Colonic mucosa (tissue), 4 donors: ENCODE results near the gene SLC6A5. TPM values are rescaled to one million over a fixed set of nuclear protein-coding genes. Genes with fewer than 3 reads are reported as not detected.

Experiments
- DNase-seq: peaks from one replicate; pipeline ENCODE4 v3.0.0-alpha.2; 2020
- H3K27ac ChIP-seq: fragments of 200-600 bp; one replicate; pipeline ENCODE4 v1.8.0; 2021
- H3K27me3 ChIP-seq: fragments of 200-600 bp; one replicate; pipeline ENCODE4 v1.8.0; 2021
- H3K36me3 ChIP-seq: fragments of 200-600 bp; one replicate; pipeline ENCODE4 v1.8.0; 2021
- H3K4me1 ChIP-seq: fragments of 200-600 bp; one replicate; pipeline ENCODE4 v1.8.0; 2021; ENCODE audit warnings: mild to moderate bottlenecking
- H3K4me3 ChIP-seq: fragments of 200-600 bp; one replicate; pipeline ENCODE4 v1.8.0; 2021
- H3K9ac ChIP-seq, 2 donors: one replicate each; pipeline ENCODE4 v1.7.0; 2013; ENCODE audit warnings: control low read depth in 2 of 2, low read depth in 2 of 2, low read length in 2 of 2
- H3K9me3 ChIP-seq: fragments of 200-600 bp; one replicate; pipeline ENCODE4 v1.8.0; 2021
- CTCF ChIP-seq: fragments of 200-600 bp; IDR thresholded peaks from one replicate; pipeline ENCODE4 v1.8.0; 2022; ENCODE audit warnings: antibody characterized with exemption, mild to moderate bottlenecking
- intact Hi-C: fragments of 100-400 bp; cut with DNase I; formaldehyde crosslinking; loops from one replicate; pipeline ENCODE4 v1.14.1; 2022
- total RNA-seq, 2 donors: library from RNA; stranded (reverse); fragmentation: NEBNext Ultra II Directional in 1 of 2; extraction: Animal tissue kit (Norgen Biotek cat#: 25700) in 1 of 2; gene quantifications; one replicate each; pipeline ENCODE4 v1.2.1, GENCODE V29; 2021
- donor health status: healthy.
- donor health status: DM: no; HTN: no; CAD: no.
- donor health status: DM: no; HTN: no; CAD: no.

The SLC6A5 gene
- total RNA-seq, 2 donors from 2014 or later: not detected

DNA sequence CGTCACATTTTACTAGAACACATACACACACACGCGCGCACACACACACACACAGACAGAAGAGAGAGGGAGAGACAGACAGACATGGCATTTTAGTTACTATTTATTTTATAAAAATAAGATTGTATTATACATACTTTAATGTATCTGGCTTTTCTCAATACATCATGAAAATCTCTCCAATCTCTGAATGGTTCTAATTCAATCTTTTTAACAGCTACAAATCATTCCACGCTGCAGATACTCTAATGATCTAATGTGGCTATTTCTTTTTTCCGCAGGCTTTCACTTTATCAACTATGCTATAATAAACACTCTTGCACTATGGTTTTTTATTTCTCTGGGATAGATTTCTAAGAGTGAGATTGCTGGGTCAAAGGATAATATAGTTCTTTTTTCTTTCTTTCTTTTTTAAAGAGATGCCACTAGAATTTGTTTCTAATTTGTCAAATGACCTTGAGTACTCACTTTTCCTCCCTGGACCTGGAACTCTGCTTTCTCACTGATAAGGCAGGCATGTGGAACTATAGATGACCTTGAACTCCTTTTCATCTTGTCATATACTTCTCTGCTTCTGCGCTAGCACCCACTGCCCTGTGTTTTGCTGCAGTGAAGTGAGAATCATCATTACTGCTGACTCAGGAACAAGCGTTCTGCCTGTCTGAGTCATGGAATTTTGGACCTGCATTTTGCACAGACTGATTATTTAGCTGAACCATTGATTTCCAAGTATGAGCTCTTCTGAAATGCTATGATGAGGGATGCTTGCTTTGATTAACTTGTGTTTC, 4.9 kb upstream of the SLC6A5 start:
- DNase-seq: no peak
- Histone ChIP-seq H3K27ac (no peak overlapping the region), H3K9me3 (no peaks in the 10 kb centered on the region), H3K4me3 (no peak overlapping the region), H3K4me1 (no peaks in the 10 kb centered on the region), H3K36me3 (no peaks in the 10 kb centered on the region), H3K27me3 (peaks cover 36% of the 10 kb centered on the region), H3K9ac (no peak overlapping the region)
- TF ChIP-seq CTCF: no peak
- intact Hi-C loops: no loop called here

DNA sequence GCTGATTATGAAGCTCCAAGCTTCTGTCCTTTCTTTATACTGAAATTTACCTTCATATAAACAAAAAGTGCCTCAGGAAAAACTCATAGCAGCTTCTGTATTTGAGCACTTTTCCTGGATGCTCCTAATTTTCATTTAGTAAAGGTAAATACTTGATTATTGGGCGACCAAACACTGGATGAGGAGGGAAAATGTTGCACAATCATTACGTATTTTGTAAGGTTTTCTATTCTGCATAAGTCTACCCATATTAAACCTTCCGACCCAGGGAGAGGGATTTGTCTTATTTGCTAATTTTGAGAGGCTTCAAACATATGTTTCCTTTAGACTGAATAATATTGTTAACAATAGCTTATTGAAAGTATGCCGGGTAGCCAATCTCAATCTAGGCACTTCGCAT, 4.3 kb upstream of the SLC6A5 start:
- Histone ChIP-seq H3K27ac (no peak overlapping the region), H3K4me1 (no peaks in the 10 kb centered on the region), H3K9me3 (no peaks in the 10 kb centered on the region), H3K27me3 (peaks cover 43% of the 10 kb centered on the region), H3K4me3 (no peak overlapping the region), H3K36me3 (no peaks in the 10 kb centered on the region), H3K9ac (no peak overlapping the region)
- no peak for DNase-seq
- TF ChIP-seq CTCF: no peak
- intact Hi-C loops: no loop called here

- TF ChIP-seq CTCF: no peak
- H3K9me3 ChIP-seq: no peaks in the 10 kb centered on the region
- H3K9ac ChIP-seq: no peak overlapping the region
- intact Hi-C loops: no loop called here
- no peaks in the 10 kb centered on the region for H3K4me1 ChIP-seq
- no peaks in the 10 kb centered on the region for H3K36me3 ChIP-seq
- no peak for DNase-seq
- no peak overlapping the region for H3K4me3 ChIP-seq
- H3K27me3 ChIP-seq: peaks cover 56% of the 10 kb centered on the region
- no peak overlapping the region for H3K27ac ChIP-seq
Observed at GRCh38 chr11:20596205-20597153, 2.9 kb upstream of the SLC6A5 start.

DNA sequence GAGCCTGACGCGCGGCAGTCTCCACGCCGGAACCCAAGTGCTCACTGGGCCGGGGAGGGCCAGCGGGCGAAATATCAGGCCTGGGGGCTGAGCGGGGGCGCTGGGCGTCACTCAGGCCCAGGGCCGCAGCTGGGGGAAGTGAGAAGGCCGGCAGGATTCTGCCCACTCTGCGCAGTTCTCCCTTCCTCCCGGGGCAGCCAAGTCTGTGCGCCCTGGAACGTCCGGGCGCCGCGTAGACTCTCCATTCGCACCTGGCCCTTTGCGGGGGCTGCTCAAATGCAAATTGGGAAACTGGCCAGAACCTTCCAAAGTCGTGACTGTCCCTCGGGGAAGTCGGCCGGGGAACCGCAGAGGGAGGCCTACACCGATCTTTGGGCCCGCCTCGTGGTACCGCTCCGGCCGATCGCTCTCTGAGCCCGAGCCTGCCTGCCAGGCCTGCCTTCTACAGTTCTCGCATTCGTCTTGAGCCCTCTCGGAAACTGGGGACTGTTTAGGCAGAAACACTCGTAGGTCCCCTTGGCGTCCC, 2.2 kb upstream of the SLC6A5 start:
- Histone ChIP-seq H3K27ac (no peak overlapping the region), H3K9ac (no peak overlapping the region), H3K36me3 (no peaks in the 10 kb centered on the region), H3K9me3 (no peaks in the 10 kb centered on the region), H3K4me3 (no peak overlapping the region), H3K27me3 (peaks cover 64% of the 10 kb centered on the region), H3K4me1 (no peaks in the 10 kb centered on the region)
- DNase-seq: no peak
- intact Hi-C loops: no loop called here
- TF ChIP-seq CTCF: no peak

GRCh38 chr11:20597680-20598484, 1.5 kb upstream of the SLC6A5 start:
- H3K9me3 ChIP-seq: no peaks in the 10 kb centered on the region
- no peak overlapping the region for H3K4me3 ChIP-seq
- no peaks in the 10 kb centered on the region for H3K36me3 ChIP-seq
- intact Hi-C loops: no loop called here
- no peak overlapping the region for H3K27ac ChIP-seq
- no peak overlapping the region for H3K9ac ChIP-seq
- TF ChIP-seq CTCF: no peak
- H3K27me3 ChIP-seq: peaks cover 70% of the 10 kb centered on the region
- H3K4me1 ChIP-seq: no peaks in the 10 kb centered on the region
- DNase-seq: no peak
